ENCODE results near the gene PPP1R14C. TPM values are rescaled to one million over a fixed set of nuclear protein-coding genes. Genes with fewer than 3 reads are reported as not detected.

PPP1R14C gene
- total RNA-seq, 1 experiment from 2014 or later: 2.5 TPM

- H3K27ac Mint-ChIP-seq (ENCODE audit: unreplicated experiment): no peak overlapping the region
- no peaks in the 10 kb centered on the region for H3K36me3 Mint-ChIP-seq (ENCODE audit: insufficient read depth, unreplicated experiment)
- DNase-seq: no peak
- no peaks in the 10 kb centered on the region for H3K4me1 Mint-ChIP-seq (ENCODE audit: low read depth, unreplicated experiment)
- TF ChIP-seq, protein P1, sequence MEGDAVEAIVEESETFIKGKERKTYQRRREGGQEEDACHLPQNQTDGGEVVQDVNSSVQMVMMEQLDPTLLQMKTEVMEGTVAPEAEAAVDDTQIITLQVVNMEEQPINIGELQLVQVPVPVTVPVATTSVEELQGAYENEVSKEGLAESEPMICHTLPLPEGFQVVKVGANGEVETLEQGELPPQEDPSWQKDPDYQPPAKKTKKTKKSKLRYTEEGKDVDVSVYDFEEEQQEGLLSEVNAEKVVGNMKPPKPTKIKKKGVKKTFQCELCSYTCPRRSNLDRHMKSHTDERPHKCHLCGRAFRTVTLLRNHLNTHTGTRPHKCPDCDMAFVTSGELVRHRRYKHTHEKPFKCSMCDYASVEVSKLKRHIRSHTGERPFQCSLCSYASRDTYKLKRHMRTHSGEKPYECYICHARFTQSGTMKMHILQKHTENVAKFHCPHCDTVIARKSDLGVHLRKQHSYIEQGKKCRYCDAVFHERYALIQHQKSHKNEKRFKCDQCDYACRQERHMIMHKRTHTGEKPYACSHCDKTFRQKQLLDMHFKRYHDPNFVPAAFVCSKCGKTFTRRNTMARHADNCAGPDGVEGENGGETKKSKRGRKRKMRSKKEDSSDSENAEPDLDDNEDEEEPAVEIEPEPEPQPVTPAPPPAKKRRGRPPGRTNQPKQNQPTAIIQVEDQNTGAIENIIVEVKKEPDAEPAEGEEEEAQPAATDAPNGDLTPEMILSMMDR (IDR thresholded peaks at IDR 0.05; ENCODE audit: insufficient read depth in 1 of 2, low read depth in 1 of 2, low read length in 1 of 2, severe bottlenecking in 1 of 2, unreplicated experiment in 1 of 2): no peak
- no peaks in the 10 kb centered on the region for H3K9me3 Mint-ChIP-seq (ENCODE audit: unreplicated experiment)
- Histone ChIP-seq H3K27me3 (replicated peaks; ENCODE audit: control insufficient read depth, insufficient read depth, low read length) (no peaks in the 10 kb centered on the region), H3K4me1 (peaks cover 4% of the 10 kb centered on the region; the same call in 1 of the 2 replicates), H3K36me3 (ENCODE audit: control insufficient read depth, insufficient read depth, low read length) (no peaks in the 10 kb centered on the region), H3K4me3 (ENCODE audit: low read depth, low read length) (no peak overlapping the region), H3K9me3 (no peaks in the 10 kb centered on the region)
- POLR2A ChIA-PET: no interaction called here
- intact Hi-C loops (cut with micrococcal nuclease; ENCODE audit: unreplicated experiment): no loop called here
- CTCF ChIA-PET: no interaction called here
- H3K27me3 Mint-ChIP-seq (ENCODE audit: insufficient read depth, unreplicated experiment): peaks cover 15% of the 10 kb centered on the region
- H3K4me3 Mint-ChIP-seq (ENCODE audit: unreplicated experiment): no peak overlapping the region
- no TSS peak for BruUV-seq (replicated peaks)
Measured at GRCh38 chr6:150138638-150139037, 4.2 kb upstream of the PPP1R14C start.

GRCh38 chr6:150139533-150139932, 3.3 kb upstream of the PPP1R14C start:
- CTCF ChIA-PET: no interaction called here
- H3K27me3 Mint-ChIP-seq (ENCODE audit: insufficient read depth, unreplicated experiment): peaks cover 21% of the 10 kb centered on the region
- no TSS peak for BruUV-seq (replicated peaks)
- no peaks in the 10 kb centered on the region for H3K9me3 ChIP-seq
- H3K36me3 ChIP-seq (ENCODE audit: control insufficient read depth, insufficient read depth, low read length): no peaks in the 10 kb centered on the region
- H3K4me1 Mint-ChIP-seq (ENCODE audit: low read depth, unreplicated experiment): no peaks in the 10 kb centered on the region
- H3K36me3 Mint-ChIP-seq (ENCODE audit: insufficient read depth, unreplicated experiment): no peaks in the 10 kb centered on the region
- H3K4me3 Mint-ChIP-seq (ENCODE audit: unreplicated experiment): no peak overlapping the region
- TF ChIP-seq, protein P1 (IDR thresholded peaks at IDR 0.05; ENCODE audit: insufficient read depth in 1 of 2, low read depth in 1 of 2, low read length in 1 of 2, severe bottlenecking in 1 of 2, unreplicated experiment in 1 of 2): no peak
- intact Hi-C loops (cut with micrococcal nuclease; ENCODE audit: unreplicated experiment): no loop called here
- POLR2A ChIA-PET: no interaction called here
- DNase-seq: no peak
- no peaks in the 10 kb centered on the region; the same call in 1 of the 2 replicates for H3K27me3 ChIP-seq (replicated peaks; ENCODE audit: control insufficient read depth, insufficient read depth, low read length)
- peaks cover 4% of the 10 kb centered on the region; the same call in 1 of the 2 replicates for H3K4me1 ChIP-seq
- H3K4me3 ChIP-seq (ENCODE audit: low read depth, low read length): no peak overlapping the region
- H3K27ac Mint-ChIP-seq (ENCODE audit: unreplicated experiment): no peak overlapping the region
- no peaks in the 10 kb centered on the region for H3K9me3 Mint-ChIP-seq (ENCODE audit: unreplicated experiment)

DNA sequence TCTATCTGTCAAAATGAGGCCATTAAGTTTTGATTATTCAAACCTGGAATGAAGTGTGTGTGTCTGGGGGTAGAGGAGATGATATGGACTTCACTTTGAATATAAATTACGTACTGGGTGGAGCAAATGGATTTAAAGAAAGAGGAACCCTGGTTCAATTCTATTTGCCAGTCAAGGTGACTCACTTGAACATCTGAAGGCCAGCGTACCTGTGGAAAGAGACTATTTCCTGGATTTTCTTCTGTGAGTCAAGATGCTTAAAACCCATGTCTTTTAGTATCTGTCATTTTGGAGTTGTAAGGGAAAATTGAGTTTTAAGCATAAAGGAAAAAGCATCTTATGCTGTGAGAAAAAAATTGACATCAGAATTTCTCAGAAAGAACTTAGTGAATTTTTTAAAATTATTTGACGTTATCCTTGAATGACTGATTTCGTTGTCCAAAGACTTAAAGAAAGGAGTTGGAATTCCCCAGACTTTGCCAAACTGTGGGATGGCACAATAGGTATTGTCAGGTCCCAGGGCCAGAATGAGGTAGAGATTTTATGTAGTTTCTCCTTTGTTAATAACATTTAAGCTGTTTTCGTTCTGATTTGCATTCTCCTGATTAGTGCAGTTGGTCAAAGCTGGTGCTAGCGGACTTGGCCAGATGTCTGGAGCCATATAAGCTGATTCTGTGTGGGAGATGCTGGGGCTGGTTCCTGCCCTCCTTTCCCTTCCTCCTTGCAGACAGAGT, 2.4 kb upstream of the PPP1R14C start:
- ChIA-PET POLR2A (no interaction called here), CTCF (interaction anchor here (0.5 kb wide), 1 partner anchor 69 kb away, joined by 6 read pairs; no protein-coding TSS in a partner anchor)
- no peaks in the 10 kb centered on the region for H3K36me3 Mint-ChIP-seq (ENCODE audit: insufficient read depth, unreplicated experiment)
- H3K36me3 ChIP-seq (ENCODE audit: control insufficient read depth, insufficient read depth, low read length): no peaks in the 10 kb centered on the region
- no peak overlapping the region for H3K4me3 Mint-ChIP-seq (ENCODE audit: unreplicated experiment)
- H3K27me3 ChIP-seq (replicated peaks; ENCODE audit: control insufficient read depth, insufficient read depth, low read length): no peaks in the 10 kb centered on the region; the same call in 1 of the 2 replicates
- H3K27me3 Mint-ChIP-seq (ENCODE audit: insufficient read depth, unreplicated experiment): peaks cover 21% of the 10 kb centered on the region
- no peaks in the 10 kb centered on the region for H3K4me1 Mint-ChIP-seq (ENCODE audit: low read depth, unreplicated experiment)
- no peak overlapping the region for H3K27ac Mint-ChIP-seq (ENCODE audit: unreplicated experiment)
- intact Hi-C loops (cut with micrococcal nuclease; ENCODE audit: unreplicated experiment): no loop called here
- H3K4me1 ChIP-seq: peaks cover 5% of the 10 kb centered on the region
- DNase-seq: no peak
- BruUV-seq (replicated peaks): no TSS peak
- H3K9me3 ChIP-seq: no peaks in the 10 kb centered on the region
- TF ChIP-seq, protein P1 (IDR thresholded peaks at IDR 0.05; ENCODE audit: insufficient read depth in 1 of 2, low read depth in 1 of 2, low read length in 1 of 2, severe bottlenecking in 1 of 2, unreplicated experiment in 1 of 2): no peak
- no peak overlapping the region for H3K4me3 ChIP-seq (ENCODE audit: low read depth, low read length)
- H3K9me3 Mint-ChIP-seq (ENCODE audit: unreplicated experiment): no peaks in the 10 kb centered on the region

All from Caco-2 (cell line).